Fibroblast of villous mesenchyme (primary cell): ENCODE data around the gene NFE2. TPM values are rescaled to one million over a fixed set of nuclear protein-coding genes. Genes with fewer than 3 reads are reported as not detected.

ENCODE experiments used
- DNase-seq: peaks from one replicate; pipeline ENCODE4 v3.0.0-alpha.2; 2010; ENCODE audit warnings: low read depth
- H3K4me3 ChIP-seq: 2 replicates; pipeline ENCODE4 v1.5.1; 2011; ENCODE audit warnings: low read depth, mild to moderate bottlenecking, low read length
- total RNA-seq: library from RNA; depleted of rRNA; stranded (reverse); fragments of >200 nt; gene quantifications from 2 replicates; pipeline ENCODE4 v1.2.3, GENCODE V29; 2012
- TF ChIP-seq, protein P1 (sequence below): IDR thresholded peaks from 2 replicates; pipeline ENCODE4 v1.5.1; 2012; ENCODE audit warnings: low read depth, mild to moderate bottlenecking, low read length; ENCODE audit not compliant: insufficient read depth

NFE2 gene
- total RNA-seq = under 0.01 and 0.43 TPM in 2 replicates

DNA sequence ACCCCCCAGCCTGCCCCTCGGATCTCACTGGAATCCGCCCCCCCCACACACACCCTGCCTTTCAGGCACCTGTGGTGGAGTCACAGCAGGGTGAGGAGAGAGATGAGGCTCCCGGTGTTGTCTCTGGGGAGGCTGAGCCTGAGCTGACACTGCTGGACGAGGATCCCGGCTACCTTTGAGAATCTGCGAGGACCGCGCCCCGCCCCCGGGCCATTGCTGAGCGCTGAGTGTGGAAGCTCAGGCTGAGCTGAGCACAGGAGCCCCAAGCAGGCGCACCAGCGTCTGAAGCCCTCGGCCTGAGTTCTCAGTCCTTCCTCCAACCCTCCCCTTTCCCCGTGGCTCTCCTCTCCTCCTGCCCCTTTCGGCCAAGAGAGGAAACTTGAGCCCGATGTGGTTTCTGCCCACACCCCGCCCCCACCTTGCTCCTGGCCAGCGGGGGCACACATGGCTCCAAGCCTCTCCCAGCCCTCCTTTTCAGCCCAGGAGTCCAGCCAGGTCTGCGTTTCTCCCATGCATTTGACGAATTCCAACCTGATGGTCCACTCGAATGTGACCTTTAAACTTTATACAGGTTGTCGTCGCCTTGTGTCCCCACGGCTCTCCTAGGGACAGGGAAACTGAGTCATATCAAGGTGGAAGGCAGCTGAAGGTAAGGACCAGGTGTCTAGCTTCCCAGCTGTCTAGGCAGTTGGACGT, at the start of gene NFE2:
Gene NFE2, minus strand, starts transcription at position 284 of the 696 bp plus-strand sequence. CDS start 5,767 bp downstream, outside the sequence.
- peak within 1 kb of the TSS; percentile 42 for H3K4me3 ChIP-seq
- peak; percentile 67 for DNase-seq
- TF ChIP-seq, protein P1, sequence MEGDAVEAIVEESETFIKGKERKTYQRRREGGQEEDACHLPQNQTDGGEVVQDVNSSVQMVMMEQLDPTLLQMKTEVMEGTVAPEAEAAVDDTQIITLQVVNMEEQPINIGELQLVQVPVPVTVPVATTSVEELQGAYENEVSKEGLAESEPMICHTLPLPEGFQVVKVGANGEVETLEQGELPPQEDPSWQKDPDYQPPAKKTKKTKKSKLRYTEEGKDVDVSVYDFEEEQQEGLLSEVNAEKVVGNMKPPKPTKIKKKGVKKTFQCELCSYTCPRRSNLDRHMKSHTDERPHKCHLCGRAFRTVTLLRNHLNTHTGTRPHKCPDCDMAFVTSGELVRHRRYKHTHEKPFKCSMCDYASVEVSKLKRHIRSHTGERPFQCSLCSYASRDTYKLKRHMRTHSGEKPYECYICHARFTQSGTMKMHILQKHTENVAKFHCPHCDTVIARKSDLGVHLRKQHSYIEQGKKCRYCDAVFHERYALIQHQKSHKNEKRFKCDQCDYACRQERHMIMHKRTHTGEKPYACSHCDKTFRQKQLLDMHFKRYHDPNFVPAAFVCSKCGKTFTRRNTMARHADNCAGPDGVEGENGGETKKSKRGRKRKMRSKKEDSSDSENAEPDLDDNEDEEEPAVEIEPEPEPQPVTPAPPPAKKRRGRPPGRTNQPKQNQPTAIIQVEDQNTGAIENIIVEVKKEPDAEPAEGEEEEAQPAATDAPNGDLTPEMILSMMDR = peak; percentile 13

DNA sequence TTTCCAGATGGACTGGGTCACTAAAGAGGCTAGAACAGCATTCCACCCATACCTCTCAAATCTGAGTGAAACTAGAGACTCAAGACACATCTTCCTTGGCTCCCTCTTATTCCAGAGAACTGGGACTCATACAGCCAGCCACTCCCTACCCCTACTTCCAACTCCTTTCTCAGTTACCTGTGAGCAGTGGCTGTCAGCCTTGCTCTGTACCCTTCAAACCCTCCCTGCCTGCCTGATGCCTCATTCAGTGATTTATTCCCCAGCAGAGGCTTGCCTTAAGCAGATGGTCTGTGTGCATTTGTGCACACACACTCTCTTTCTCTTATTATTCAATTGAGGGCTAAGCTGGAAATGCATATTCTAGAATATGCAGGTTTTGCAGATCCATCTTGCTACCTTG, 48.9 kb upstream of the NFE2 start:
- no peak overlapping the region for H3K4me3 ChIP-seq
- DNase-seq = no peak
- TF ChIP-seq, protein P1 = no peak

DNA sequence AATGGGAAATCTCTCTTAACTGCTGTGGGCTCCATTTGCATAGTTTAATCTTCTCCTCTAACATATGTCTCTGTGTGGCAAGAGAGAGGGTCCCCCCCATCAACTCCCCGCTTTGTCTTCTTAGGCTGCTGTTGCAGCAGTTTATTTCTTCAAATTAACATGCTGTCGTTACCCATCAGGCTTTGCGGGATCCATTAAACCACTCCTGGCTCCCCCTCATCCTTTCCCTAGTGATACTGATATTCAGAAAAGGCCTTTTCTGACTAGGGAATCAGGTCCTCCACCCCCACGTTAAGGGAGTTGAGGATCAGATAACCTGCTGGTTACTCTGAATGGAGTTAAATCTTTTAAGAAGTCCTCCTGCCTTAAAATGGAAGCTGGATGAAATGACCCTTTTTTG, 48.2 kb upstream of the NFE2 start:
- TF ChIP-seq, protein P1 = no peak
- DNase-seq = no peak

DNA sequence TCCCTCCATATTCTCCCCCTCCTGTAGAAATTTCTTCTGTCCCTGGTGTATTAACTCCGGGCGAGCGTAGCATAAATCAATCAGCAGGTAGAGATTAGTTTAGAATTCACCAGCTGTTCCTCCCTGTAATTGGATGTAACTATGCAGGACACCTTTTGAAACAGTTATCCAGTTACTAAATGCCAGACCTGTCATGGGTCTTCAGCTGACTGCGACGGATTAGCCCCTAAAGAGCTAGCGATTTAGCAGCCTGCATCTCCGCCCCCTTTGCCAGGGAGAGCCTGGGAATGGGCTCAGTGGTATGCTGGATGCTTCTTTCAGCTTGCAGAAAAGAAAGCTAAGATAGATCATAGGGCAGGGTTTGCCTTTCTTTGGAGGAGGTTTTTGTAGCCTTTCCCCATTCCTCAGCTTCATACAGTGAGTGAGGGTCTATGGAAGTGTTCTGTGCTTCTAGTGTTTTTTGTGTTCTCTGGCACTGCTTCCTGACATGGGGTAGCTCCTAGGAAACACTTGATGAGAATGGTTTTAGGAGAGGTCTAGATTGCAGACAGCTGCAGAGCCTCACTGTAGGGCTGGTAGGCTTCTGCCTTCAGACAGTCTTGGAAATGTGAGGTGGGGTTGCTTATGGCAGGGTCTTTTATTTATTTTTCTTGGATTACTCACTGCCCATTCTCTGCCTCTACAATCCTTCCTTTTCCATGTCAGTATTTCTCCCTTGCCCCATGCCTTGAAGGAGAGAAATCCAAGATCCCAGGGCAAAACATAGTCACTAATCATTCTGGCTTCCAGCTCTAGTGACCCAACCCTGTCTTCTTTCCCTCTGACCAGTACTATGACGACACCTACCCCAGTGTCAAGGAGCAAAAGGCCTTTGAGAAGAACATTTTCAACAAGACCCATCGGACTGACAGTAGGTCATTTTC, 40.8 kb upstream of the NFE2 start:
- TF ChIP-seq, protein P1 = no peak
- H3K4me3 ChIP-seq = no peak overlapping the region
- DNase-seq = no peak

More for the DNA sequence above, 48.2 kb upstream of the NFE2 start:
- no peak overlapping the region for H3K4me3 ChIP-seq

DNA sequence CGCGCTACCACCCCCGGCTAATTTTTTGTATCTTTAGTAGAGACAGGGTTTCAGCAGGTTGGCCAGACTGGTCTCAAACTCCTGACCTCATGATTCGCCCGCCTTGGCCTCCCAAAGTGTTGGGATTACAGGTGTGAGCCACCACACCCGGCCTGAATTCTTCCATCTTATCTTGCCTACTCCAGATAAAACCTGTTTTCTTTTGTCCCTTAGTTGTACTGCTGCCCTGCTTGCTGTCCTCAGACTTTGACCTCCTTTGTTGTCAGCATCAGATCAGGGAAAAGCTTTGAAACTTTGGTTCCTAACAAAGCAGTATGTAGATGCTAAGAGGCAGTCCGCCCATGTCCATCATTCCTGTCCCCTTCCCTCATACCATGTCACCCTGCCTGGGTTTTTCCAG, 40.0 kb upstream of the NFE2 start:
- no peak overlapping the region for H3K4me3 ChIP-seq
- no peak for DNase-seq
- TF ChIP-seq, protein P1 = no peak

DNA sequence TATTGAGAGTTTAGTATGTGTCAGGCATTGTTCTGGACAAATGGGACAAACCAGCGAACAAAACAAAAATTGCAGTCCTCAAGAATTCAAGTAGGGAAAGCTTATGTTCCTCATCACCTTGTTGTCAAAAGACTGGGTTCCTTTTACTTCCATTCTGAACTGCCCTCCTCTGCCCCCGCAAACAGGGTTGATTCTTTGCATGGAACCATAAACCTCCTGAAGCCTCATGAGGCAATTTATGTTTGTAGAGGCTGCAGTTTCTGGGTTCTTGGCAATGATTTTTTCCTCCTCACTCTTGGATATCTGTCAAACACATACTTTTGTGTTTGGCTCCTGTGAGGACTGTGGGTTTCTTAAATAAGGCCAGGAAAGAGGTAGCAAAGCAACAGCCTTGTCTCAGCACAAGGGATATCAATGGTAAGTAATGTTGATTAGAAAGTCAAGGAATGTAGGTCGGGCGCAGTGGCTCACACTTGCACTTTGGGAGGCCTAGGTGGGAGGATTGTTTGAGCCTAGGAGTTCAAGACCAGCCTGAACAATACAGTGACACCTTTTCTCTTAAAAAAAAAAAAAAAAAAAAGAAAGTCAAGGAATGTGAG, 38.0 kb upstream of the NFE2 start:
- DNase-seq = peak; percentile 66
- H3K4me3 ChIP-seq = no peak overlapping the region
- TF ChIP-seq, protein P1 = no peak
